HUES64 (cell line): Measurements from ENCODE around the gene EGFLAM.
A peak's percentile ranks its signal among the peaks of the same experiment; 100 is the strongest.

Experiments used
- H3K27ac ChIP-seq: 2 replicates; pipeline ENCODE4 v1.7.0; 2013; ENCODE audit warnings: low read depth, low read length, inconsistent platforms
- H3K27me3 ChIP-seq: 2 replicates; pipeline ENCODE4 v1.6.1; 2013; ENCODE audit warnings: mild to moderate bottlenecking, low read length; ENCODE audit not compliant: insufficient read depth
- H3K36me3 ChIP-seq: 2 replicates; pipeline ENCODE4 v1.6.1; 2013; ENCODE audit warnings: mild to moderate bottlenecking, low read length; ENCODE audit not compliant: insufficient read depth
- H3K4me1 ChIP-seq: 2 replicates; pipeline ENCODE4 v1.6.1; 2013; ENCODE audit warnings: mild to moderate bottlenecking, low read length, moderate library complexity; ENCODE audit not compliant: insufficient read depth
- H3K4me3 ChIP-seq: 2 replicates; pipeline ENCODE4 v1.5.1; 2013; ENCODE audit warnings: mild to moderate bottlenecking, low read length, moderate library complexity
- H3K9ac ChIP-seq: 2 replicates; pipeline ENCODE4 v1.6.1; 2013; ENCODE audit warnings: mild to moderate bottlenecking, low read depth, low read length
- H3K9me3 ChIP-seq: 2 replicates; pipeline ENCODE4 v1.6.1; 2013; ENCODE audit warnings: low read depth, low read length; ENCODE audit not compliant: insufficient read depth
- WGBS: fragments of 150-250, 120-280 bp; methylation state at CpG from one replicate; pipeline ENCODE4 v1.1.7; 2013; ENCODE audit warnings: missing lambda C conversion rate; 5-methylcytosine and 5-hydroxymethylcytosine counted together

EGFLAM gene

DNA sequence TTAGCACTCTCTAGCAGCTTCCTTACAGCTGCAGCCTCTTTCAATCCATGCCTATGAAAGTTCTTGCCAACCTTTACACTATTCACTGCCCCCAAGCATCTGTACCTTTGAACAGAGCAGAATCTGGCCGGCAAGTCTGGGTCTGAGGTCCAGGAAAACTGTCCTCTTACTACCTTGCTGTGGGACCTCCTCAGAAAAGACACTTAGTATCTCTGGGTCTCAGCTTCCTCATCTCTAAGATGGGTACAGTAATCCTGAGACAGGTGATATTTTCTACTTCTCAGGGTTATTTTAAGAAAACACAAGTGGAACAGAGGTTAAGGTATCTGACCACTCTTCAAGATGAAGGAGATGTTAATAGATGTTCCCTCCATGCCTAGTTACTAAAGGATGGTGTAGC lies 120.2 kb downstream of the EGFLAM start:
- Histone ChIP-seq H3K4me3 (no peak overlapping the region), H3K9me3 (no peaks in the 10 kb centered on the region), H3K36me3 (no peaks in the 10 kb centered on the region), H3K9ac (no peak overlapping the region), H3K27ac (no peak overlapping the region), H3K4me1 (peaks cover 36% of the 10 kb centered on the region), H3K27me3 (peaks cover 6% of the 10 kb centered on the region; the same call in 1 of the 2 replicates)
- 90% methylated on average over 1 of the region's 1 CpG for WGBS

DNA sequence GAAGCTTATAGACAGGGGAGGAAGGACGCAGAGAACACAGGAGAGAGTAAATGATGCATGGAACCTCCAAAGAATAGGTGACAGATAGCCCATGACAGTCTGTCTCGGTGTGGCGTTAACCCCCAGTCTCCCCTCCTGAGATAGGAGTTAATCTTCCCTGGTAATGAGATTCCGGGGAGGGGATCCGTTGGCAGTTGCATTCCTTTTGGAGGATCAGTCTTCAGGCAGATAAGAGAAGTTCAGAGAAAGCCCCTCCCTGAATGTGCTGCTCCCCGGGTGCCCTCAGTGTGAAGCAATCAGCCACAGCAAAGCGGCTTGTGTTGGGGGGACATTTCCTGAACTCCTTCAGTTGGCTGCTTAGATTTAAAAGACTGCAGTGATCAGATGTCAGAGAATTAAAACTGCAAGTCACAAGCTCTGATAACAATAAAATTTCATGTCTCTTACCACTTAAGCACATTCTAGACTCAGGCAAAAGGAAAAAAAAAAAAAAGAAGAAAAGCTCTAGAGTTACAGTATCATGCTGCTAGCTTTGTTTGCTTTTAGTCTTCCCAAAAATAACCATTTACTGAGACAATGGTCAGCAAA lies 121.1 kb downstream of the EGFLAM start:
- no peaks in the 10 kb centered on the region for H3K9me3 ChIP-seq
- H3K9ac ChIP-seq = no peak overlapping the region
- H3K4me3 ChIP-seq = no peak overlapping the region
- peak overlapping the region; percentile 66; the same call in 1 of the 2 replicates for H3K27ac ChIP-seq
- H3K36me3 ChIP-seq = no peaks in the 10 kb centered on the region
- peaks cover 6% of the 10 kb centered on the region; the same call in 1 of the 2 replicates for H3K27me3 ChIP-seq
- WGBS = 6% methylated on average over 7 of the region's 7 CpGs
- H3K4me1 ChIP-seq = peaks cover 39% of the 10 kb centered on the region

DNA sequence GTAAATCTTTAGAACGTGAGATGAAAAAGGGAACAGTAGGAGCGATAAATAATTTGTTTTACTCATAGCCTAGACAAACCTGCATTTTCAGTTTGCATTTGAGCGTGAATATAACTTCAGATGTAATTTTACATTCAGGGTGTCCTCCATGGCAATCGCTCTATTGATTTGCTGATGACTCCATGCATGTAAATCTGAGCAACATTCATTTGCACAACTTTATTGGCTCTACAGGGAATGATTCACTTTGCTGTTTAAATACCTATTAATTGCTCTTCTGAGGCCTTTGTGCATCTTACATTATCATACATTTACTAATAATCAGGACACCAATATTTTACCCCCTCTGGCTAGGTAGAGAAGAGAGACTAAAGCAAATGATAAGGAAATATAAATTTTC lies 122.2 kb downstream of the EGFLAM start:
- 44% methylated on average over 4 of the region's 4 CpGs for WGBS
- Histone ChIP-seq H3K27me3 (peaks cover 6% of the 10 kb centered on the region; the same call in 1 of the 2 replicates), H3K27ac (peak overlapping the region; percentile 66; the same call in 1 of the 2 replicates), H3K4me3 (no peak overlapping the region), H3K4me1 (peaks cover 35% of the 10 kb centered on the region), H3K9ac (no peak overlapping the region), H3K9me3 (no peaks in the 10 kb centered on the region), H3K36me3 (no peaks in the 10 kb centered on the region)

DNA sequence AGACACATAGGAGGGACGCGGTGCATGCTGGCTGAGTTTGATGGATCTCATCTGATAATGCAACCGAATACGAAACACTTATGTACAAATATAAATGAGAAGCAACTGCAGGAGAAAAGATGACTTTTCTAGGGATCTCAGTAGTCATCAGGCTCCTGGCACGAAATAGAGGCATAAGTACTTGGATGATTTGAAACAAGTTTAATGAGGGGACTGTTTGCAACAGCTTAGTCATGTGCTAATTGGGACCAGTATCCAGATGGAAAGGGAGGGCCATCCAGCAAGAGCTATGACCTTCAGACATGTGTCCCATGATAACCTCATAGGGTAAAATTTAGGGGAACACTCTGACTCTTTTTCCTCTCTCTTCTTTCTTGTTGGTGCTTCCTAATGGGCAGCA lies 123.0 kb downstream of the EGFLAM start:
- H3K4me1 ChIP-seq = peaks cover 32% of the 10 kb centered on the region

DNA sequence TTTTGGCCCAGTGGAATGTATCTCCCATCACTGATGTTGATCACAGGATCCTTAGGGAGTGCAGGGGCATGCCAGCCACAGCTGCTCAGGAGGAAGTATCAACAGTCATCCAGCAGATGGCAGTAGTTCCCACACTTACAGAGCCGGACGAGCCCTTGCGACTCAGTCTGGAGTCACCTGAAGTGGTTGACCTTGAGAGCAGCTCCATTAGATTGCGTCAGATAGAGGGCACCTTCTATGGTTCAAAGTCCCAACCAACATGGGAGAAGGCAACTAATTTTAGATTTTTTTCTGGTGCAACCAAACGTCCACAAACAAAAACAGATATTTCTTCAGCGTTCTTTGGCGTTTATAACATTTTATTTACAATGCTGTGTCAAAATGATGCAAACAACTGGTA lies 124.5 kb downstream of the EGFLAM start:
- no peak overlapping the region for H3K27ac ChIP-seq
- H3K9ac ChIP-seq = no peak overlapping the region
- H3K36me3 ChIP-seq = no peaks in the 10 kb centered on the region
- H3K9me3 ChIP-seq = no peaks in the 10 kb centered on the region
- H3K27me3 ChIP-seq = peaks cover 6% of the 10 kb centered on the region; the same call in 1 of the 2 replicates
- WGBS = 38% methylated on average over 7 of the region's 7 CpGs
- H3K4me1 ChIP-seq = peaks cover 32% of the 10 kb centered on the region
- no peak overlapping the region for H3K4me3 ChIP-seq

More for the DNA sequence above, 123.0 kb downstream of the EGFLAM start:
- H3K36me3 ChIP-seq = no peaks in the 10 kb centered on the region
- no peaks in the 10 kb centered on the region for H3K9me3 ChIP-seq
- H3K4me3 ChIP-seq = no peak overlapping the region
- H3K9ac ChIP-seq = no peak overlapping the region
- 95% methylated on average over 5 of the region's 5 CpGs for WGBS
- H3K27me3 ChIP-seq = peaks cover 6% of the 10 kb centered on the region; the same call in 1 of the 2 replicates
- H3K27ac ChIP-seq = no peak overlapping the region

DNA sequence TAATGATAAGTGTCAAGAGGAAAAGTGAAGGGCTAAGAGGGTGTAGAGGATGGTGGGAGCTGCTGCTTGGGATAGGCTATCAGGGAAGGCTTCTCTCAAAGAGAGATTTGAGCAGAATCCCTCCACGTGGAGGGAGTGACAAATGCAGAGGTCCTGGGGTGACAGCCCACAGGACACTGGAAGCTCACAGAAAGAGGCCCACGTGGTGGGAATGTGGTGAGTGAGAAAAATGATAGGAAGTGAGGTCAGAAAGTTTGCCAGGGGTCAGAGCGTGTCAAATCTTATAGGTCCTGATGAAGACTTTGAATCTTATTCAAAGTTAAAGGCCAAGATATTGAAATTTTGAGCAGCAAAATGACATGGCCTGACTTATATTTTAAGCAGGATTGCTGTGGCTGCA lies 125.3 kb downstream of the EGFLAM start:
- H3K27me3 ChIP-seq = peaks cover under 1% of the 10 kb centered on the region; the same call in 1 of the 2 replicates
- peaks cover 32% of the 10 kb centered on the region for H3K4me1 ChIP-seq
- H3K27ac ChIP-seq = no peak overlapping the region
- H3K36me3 ChIP-seq = no peaks in the 10 kb centered on the region
- H3K9me3 ChIP-seq = no peaks in the 10 kb centered on the region
- no peak overlapping the region for H3K9ac ChIP-seq
- no peak overlapping the region for H3K4me3 ChIP-seq
- WGBS = 75% methylated on average over 3 of the region's 3 CpGs

DNA sequence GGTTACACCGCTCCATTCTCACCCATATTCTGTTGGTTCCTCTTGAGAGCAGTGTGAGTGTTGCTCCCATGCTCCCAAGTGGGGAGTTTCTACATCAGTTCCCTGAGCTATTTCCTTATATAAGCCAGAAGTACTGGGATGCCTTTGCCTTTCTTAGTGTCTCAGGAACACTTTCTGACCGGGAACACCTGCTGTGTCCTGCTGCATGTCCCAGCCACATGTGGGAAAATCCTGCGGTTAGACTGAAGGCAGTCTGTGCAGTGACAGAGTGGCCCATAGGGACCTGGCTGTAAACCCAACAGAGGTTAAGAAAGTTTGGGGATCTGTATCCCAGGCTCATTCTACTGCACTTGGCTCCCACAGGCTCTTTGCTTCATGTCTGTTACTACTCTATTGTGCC lies 126.0 kb downstream of the EGFLAM start:
- 79% methylated on average over 3 of the region's 3 CpGs for WGBS
- no peak overlapping the region for H3K9ac ChIP-seq
- H3K27ac ChIP-seq = no peak overlapping the region
- no peak overlapping the region for H3K4me3 ChIP-seq
- peaks cover 27% of the 10 kb centered on the region for H3K4me1 ChIP-seq
- no peaks in the 10 kb centered on the region for H3K36me3 ChIP-seq
- H3K9me3 ChIP-seq = no peaks in the 10 kb centered on the region
- H3K27me3 ChIP-seq = no peaks in the 10 kb centered on the region

DNA sequence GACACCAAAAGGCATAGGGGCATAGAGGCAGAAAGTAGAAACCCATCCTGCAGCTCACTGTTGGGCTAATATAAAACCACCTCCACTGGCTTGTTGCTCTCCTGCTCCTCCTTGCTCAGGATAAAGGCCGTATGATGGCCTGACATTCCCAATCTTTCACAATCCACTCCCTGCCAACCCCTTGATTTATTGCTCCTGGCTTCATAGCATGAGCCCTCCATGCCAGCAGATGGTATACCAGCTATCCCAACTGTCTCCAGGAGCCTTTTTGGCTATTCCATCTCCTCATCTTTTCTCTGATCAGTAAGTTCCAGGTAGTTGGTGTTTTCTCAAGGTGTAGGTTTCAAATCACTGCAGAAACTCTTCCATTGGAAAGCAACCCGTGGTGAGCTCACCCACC lies 128.8 kb downstream of the EGFLAM start:
- WGBS = 91% methylated on average over 2 of the region's 2 CpGs

DNA sequence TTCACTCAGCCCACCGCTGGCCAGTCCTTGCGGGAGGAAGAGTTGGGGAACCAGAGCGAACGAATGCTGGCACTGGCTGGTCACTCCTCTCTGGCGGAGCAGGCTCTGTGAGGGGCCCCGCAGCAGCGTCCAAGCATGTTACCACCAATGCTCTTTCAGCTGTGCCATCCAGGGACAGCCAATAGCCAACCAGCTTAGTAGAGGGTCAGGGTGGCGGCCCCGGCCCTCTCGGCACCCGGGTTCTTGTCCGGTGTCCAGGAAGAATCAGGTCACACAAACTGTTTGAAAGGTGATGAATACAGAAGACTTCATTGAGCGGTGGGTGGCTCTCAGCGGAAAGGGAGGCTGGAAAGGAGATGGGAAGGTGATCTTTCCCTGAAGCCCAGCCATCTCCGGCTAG lies 135.3 kb downstream of the EGFLAM start:
- Histone ChIP-seq H3K36me3 (no peaks in the 10 kb centered on the region), H3K4me1 (0 out of 2 replicates have a peak, but pooled peaks cover 2% of the 10 kb centered on the region), H3K4me3 (no peak overlapping the region), H3K9me3 (no peaks in the 10 kb centered on the region), H3K27ac (no peak overlapping the region), H3K27me3 (no peaks in the 10 kb centered on the region), H3K9ac (no peak overlapping the region)
- WGBS = 96% methylated on average over 15 of the region's 15 CpGs

More for the DNA sequence above, 128.8 kb downstream of the EGFLAM start:
- no peaks in the 10 kb centered on the region for H3K27me3 ChIP-seq
- no peak overlapping the region for H3K9ac ChIP-seq
- H3K36me3 ChIP-seq = no peaks in the 10 kb centered on the region
- H3K4me3 ChIP-seq = no peak overlapping the region
- H3K4me1 ChIP-seq = 0 out of 2 replicates have a peak, but pooled peaks cover 3% of the 10 kb centered on the region
- H3K9me3 ChIP-seq = no peaks in the 10 kb centered on the region
- no peak overlapping the region for H3K27ac ChIP-seq

DNA sequence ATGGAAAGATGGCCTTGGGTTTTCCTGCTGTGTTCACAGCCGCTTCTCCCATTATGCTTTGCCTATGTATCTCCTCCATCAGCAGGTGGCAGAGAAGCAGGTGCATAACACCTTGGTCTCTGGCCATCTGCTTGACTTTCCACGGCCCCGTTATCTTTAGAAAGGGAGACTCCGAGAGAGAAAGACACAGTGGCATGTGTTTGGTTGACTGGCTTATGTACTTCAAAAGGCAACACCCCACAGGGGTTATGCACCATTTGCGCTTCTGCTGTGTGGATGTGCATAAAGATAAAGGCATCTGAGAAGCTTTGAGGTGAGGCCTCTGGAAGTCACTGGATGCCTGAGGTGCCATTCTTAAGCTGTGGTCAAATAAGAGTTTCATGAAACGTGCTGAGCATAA lies 138.4 kb downstream of the EGFLAM start:
- H3K36me3 ChIP-seq = no peaks in the 10 kb centered on the region
- H3K4me1 ChIP-seq = 0 out of 2 replicates have a peak, but pooled peaks cover 2% of the 10 kb centered on the region
- no peak overlapping the region for H3K27ac ChIP-seq
- H3K4me3 ChIP-seq = no peak overlapping the region
- H3K9me3 ChIP-seq = no peaks in the 10 kb centered on the region
- no peaks in the 10 kb centered on the region for H3K27me3 ChIP-seq
- H3K9ac ChIP-seq = no peak overlapping the region
- WGBS = 56% methylated on average over 6 of the region's 6 CpGs

DNA sequence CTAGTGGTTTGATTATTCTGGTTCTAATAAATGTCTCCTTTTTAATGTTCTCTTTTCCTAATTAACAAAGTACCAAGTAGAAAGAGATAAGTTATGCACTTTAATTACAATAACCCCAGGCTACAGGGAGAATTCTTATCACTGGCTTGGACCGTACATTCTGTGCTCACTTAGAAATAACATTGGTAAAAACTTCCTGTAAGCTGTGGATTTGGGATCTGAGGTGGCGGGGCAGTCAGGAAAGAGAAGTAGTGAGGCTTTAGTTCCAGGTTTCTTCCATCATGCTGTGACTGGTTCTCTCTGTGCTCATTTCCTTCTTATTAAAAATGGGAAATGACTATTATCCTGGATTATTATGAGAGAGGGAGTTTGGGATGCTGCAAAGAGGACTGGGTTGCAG lies 142.0 kb downstream of the EGFLAM start:
- no peaks in the 10 kb centered on the region for H3K27me3 ChIP-seq
- H3K4me3 ChIP-seq = no peak overlapping the region
- 0 out of 2 replicates have a peak, but pooled peaks cover 2% of the 10 kb centered on the region for H3K4me1 ChIP-seq
- no peak overlapping the region for H3K9ac ChIP-seq
- no peaks in the 10 kb centered on the region for H3K36me3 ChIP-seq
- H3K27ac ChIP-seq = no peak overlapping the region
- 100% methylated on average over 2 of the region's 2 CpGs for WGBS
- H3K9me3 ChIP-seq = no peaks in the 10 kb centered on the region
